ENCODE data around the gene PLEKHJ1. TPM values are rescaled to one million over a fixed set of nuclear protein-coding genes. Genes with fewer than 3 reads are reported as not detected.

PLEKHJ1 gene
- total and polyA plus RNA-seq, 7 donors: 40.7 to 255 (median 57.3) TPM

DNA sequence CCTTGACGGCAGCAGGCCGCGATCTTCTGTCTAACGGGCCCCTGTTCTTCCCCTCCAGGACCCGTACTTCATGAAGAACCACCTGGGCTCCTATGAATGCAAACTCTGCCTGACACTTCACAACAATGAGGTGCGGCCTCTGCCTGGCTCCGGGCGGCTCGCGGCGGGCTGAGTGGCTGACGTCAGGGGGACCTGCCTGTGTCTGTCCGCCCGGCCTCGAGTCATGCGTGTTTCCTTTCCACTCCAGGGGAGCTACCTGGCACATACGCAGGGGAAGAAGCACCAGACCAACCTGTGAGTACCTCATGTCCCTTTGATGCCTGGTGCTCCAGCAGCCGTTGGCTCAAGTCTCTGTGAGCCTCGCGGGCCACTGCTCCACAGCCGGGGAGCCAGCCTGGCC lies 8.4 kb upstream of the PLEKHJ1 start:
- DNase-seq: no peak
- Histone ChIP-seq H3K27ac (no peak overlapping the region), H3K4me1 (peaks cover 0 to 52% (median 36%) of the 10 kb centered on the region in 4 donors), H3K36me3 (peaks cover 38 to 64% (median 54%) of the 10 kb centered on the region in 4 donors), H3K27me3 (peaks cover under 1 to 5% (median 1%) of the 10 kb centered on the region in 3 donors), H3K9me3 (no peaks in the 10 kb centered on the region), H3K4me3 (no peak overlapping the region)
- TF ChIP-seq EP300 (IDR thresholded peaks at IDR 0.05): no peak
- TF ChIP-seq POLR2A (IDR thresholded peaks at IDR 0.05): no peak
- no peak for TF ChIP-seq POLR2AphosphoS5 (IDR thresholded peaks at IDR 0.05)
- TF ChIP-seq, protein P1, sequence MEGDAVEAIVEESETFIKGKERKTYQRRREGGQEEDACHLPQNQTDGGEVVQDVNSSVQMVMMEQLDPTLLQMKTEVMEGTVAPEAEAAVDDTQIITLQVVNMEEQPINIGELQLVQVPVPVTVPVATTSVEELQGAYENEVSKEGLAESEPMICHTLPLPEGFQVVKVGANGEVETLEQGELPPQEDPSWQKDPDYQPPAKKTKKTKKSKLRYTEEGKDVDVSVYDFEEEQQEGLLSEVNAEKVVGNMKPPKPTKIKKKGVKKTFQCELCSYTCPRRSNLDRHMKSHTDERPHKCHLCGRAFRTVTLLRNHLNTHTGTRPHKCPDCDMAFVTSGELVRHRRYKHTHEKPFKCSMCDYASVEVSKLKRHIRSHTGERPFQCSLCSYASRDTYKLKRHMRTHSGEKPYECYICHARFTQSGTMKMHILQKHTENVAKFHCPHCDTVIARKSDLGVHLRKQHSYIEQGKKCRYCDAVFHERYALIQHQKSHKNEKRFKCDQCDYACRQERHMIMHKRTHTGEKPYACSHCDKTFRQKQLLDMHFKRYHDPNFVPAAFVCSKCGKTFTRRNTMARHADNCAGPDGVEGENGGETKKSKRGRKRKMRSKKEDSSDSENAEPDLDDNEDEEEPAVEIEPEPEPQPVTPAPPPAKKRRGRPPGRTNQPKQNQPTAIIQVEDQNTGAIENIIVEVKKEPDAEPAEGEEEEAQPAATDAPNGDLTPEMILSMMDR (IDR thresholded peaks at IDR 0.05): no peak
- 89 to 91% methylated on average over 21 of the region's 21 CpGs for WGBS, 2 donors
- intact Hi-C loops (cut with DNase I): no loop called here

DNA sequence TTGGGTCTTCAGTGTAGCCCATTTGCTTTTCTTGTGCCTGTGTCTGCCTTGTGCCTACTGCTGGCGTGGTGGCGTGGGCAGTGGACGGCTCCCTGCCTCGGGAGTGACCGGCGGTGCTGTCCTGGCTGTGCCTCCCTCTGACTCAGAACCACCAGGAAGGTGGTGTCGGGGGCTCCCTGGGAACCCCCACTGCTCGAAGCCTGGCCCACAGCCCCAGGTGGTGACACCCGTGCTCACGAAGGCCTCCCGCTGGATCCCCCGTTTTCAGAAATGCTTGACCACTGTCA lies 7.9 kb upstream of the PLEKHJ1 start:
- TF ChIP-seq EP300 (IDR thresholded peaks at IDR 0.05) (no peak), POLR2A (IDR thresholded peaks at IDR 0.05) (no peak), POLR2AphosphoS5 (IDR thresholded peaks at IDR 0.05) (no peak)
- TF ChIP-seq, protein P1 (IDR thresholded peaks at IDR 0.05): no peak
- peaks cover 0 to 56% (median 40%) of the 10 kb centered on the region in 4 donors for H3K4me1 ChIP-seq

DNA sequence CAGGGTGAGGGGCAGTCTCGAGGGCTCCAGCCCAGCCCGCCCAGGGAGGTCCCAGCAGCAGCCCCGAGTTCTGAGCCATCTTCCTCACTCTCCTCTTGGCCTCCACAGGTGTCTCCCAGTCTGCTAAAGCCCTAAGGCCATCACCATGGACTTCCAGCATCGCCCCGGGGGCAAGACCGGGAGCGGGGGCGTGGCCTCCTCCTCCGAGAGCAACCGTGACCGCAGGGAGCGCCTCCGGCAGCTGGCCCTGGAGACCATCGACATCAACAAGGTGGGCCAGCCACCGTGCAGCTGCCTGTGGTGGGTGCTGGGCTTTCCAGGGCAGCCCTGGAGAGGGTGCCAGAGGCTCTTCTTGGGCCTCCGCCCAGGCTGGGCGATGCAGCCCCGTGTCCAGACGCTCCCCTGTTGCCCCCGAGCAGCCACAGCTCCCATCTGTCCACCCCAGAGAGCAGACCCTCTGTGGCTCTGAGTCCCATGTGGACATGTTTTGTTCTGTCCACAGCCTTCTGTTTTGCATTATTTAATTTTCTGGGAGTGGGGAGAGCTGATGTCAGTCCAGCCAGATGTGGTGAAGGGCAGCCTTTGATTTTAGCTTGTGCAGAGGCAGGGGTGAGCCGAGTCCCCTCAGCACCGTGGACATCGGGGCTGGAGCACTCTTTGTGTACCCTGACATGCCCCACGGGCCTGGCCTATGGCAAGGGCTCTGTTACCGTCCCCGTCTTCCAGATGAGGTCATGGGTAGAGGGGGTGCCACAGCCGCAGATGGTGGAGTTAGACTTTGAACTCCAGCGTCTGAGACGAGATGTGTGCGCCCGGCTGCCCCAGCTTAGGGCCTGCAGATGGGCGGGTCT lies 7.4 kb upstream of the PLEKHJ1 start:
- TF ChIP-seq POLR2A (IDR thresholded peaks at IDR 0.05) (no peak), EP300 (IDR thresholded peaks at IDR 0.05) (no peak), POLR2AphosphoS5 (IDR thresholded peaks at IDR 0.05) (no peak)
- TF ChIP-seq, protein P1 (IDR thresholded peaks at IDR 0.05): no peak
- intact Hi-C loops (cut with DNase I): no loop called here
- no peaks in the 10 kb centered on the region for H3K27me3 ChIP-seq
- H3K4me1 ChIP-seq: peaks cover 0 to 62% (median 46%) of the 10 kb centered on the region in 4 donors
- DNase-seq: no peak
- H3K4me3 ChIP-seq: no peak overlapping the region
- no peaks in the 10 kb centered on the region for H3K9me3 ChIP-seq
- H3K27ac ChIP-seq: no peak overlapping the region
- WGBS, 2 donors: 48 to 81% methylated on average over 32 of the region's 32 CpGs
- H3K36me3 ChIP-seq: peaks cover 38 to 55% (median 53%) of the 10 kb centered on the region in 4 donors

More for the DNA sequence above, 7.9 kb upstream of the PLEKHJ1 start:
- no peak overlapping the region for H3K27ac ChIP-seq
- H3K36me3 ChIP-seq: peaks cover 38 to 61% (median 54%) of the 10 kb centered on the region in 4 donors
- DNase-seq: no peak
- no peaks in the 10 kb centered on the region for H3K9me3 ChIP-seq
- peaks cover 0 to under 1% (median 0%) of the 10 kb centered on the region in 3 donors for H3K27me3 ChIP-seq
- WGBS, 2 donors: 55 to 82% methylated on average over 12 of the region's 12 CpGs
- no peak overlapping the region for H3K4me3 ChIP-seq
- intact Hi-C loops (cut with DNase I): no loop called here

DNA sequence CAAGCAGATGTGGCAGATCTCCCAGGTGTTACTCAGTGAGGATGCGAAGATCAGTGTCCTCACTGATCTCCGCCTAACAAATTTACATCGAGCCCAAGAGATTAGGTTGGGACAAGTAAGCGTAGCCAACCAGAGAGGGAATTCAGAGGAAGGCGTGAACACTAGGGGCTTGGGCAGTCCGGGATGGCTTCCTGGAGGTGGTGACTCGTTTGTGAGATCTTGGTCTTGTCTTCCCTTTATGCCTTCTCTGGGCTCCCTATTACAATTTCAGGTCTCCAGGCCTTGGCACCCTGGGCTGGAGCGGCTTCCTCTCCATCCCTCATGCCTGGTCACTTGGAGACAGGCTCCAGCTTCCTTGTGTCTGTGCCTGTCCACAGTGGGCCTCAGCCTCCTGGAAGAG lies 6.7 kb upstream of the PLEKHJ1 start:
- Histone ChIP-seq H3K27me3 (no peaks in the 10 kb centered on the region), H3K4me3 (no peak overlapping the region), H3K4me1 (peaks cover 0 to 69% (median 53%) of the 10 kb centered on the region in 4 donors), H3K9me3 (no peaks in the 10 kb centered on the region), H3K36me3 (peaks cover 38 to 49% (median 47%) of the 10 kb centered on the region in 4 donors), H3K27ac (no peak overlapping the region)
- intact Hi-C loops (cut with DNase I): no loop called here
- DNase-seq: no peak
- no peak for TF ChIP-seq EP300 (IDR thresholded peaks at IDR 0.05)
- TF ChIP-seq POLR2AphosphoS5 (IDR thresholded peaks at IDR 0.05): no peak
- WGBS, 2 donors: 86 to 93% methylated on average over 8 of the region's 8 CpGs

DNA sequence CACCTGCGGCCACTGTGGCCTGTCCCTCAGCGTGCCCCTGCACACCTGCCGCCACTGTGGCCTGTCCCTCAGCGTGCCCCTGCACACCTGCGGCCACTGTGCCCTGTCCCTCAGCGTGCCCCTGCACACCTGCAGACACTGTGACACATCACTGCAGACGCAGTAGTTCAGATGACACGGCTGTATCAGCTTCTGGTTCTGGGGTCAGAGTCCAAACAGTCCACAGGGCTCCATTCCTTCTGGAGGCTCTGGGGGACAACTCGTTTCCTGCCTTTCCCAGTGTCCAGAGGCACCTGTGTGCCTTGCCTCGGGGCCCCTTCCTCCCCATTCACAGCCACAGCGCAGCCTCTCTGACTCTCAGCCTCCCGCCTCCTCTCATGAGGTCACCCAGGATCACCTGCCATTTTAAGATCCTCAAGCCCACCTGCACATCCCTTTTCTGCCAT lies 6.0 kb upstream of the PLEKHJ1 start:
- Histone ChIP-seq H3K4me3 (no peak overlapping the region), H3K36me3 (peaks cover 34 to 42% (median 40%) of the 10 kb centered on the region in 4 donors), H3K9me3 (no peaks in the 10 kb centered on the region), H3K4me1 (peaks cover 0 to 75% (median 60%) of the 10 kb centered on the region in 4 donors), H3K27me3 (no peaks in the 10 kb centered on the region), H3K27ac (no peak overlapping the region)
- TF ChIP-seq POLR2A (IDR thresholded peaks at IDR 0.05) (no peak), POLR2AphosphoS5 (IDR thresholded peaks at IDR 0.05) (no peak), EP300 (IDR thresholded peaks at IDR 0.05) (no peak)
- TF ChIP-seq, protein P1 (IDR thresholded peaks at IDR 0.05): no peak
- 44 to 78% methylated on average over 12 of the region's 12 CpGs for WGBS, 2 donors
- intact Hi-C loops (cut with DNase I): no loop called here
- DNase-seq: no peak

Measured in sigmoid colon (tissue), 7 donors.